Spleen (tissue), 11 donors: ENCODE data around the gene POLR1E. TPM values are rescaled to one million over a fixed set of nuclear protein-coding genes. Genes with fewer than 3 reads are reported as not detected.

Source experiments
- DNase-seq: peaks from one replicate; pipeline ENCODE4 v3.0.0-alpha.2; 2020
- H3K27ac ChIP-seq, 8 donors: fragments of 200-600 bp; sonication (generic) in 7 of 8; 1 replicate in 4 of 8; 2 replicates in 4 of 8; pipeline versions ENCODE4 v1.5.0 to v1.8.0; 2016 to 2021; ENCODE audit warnings: inconsistent platforms in 4 of 8, mild to moderate bottlenecking in 4 of 8, moderate library complexity in 1 of 8
- H3K27me3 ChIP-seq, 7 donors: fragments of 200-600 bp; sonication (generic) in 6 of 7; replicated peaks in 1 of 7; 1 replicate in 4 of 7; 2 replicates in 3 of 7; pipeline versions ENCODE4 v1.5.0 to v1.8.0; 2016 to 2021; ENCODE audit warnings: inconsistent platforms in 3 of 7, mild to moderate bottlenecking in 1 of 7
- H3K36me3 ChIP-seq, 6 donors: fragments of 200-600 bp; sonication (generic) in 5 of 6; 1 replicate in 4 of 6; 2 replicates in 2 of 6; pipeline versions ENCODE4 v1.5.0 to v1.8.0; 2016 to 2021; ENCODE audit warnings: inconsistent platforms in 2 of 6
- H3K4me1 ChIP-seq, 6 donors: fragments of 200-600 bp; sonication (generic) in 5 of 6; 1 replicate in 3 of 6; 2 replicates in 3 of 6; pipeline versions ENCODE4 v1.5.0 to v1.8.0; 2016 to 2021; ENCODE audit warnings: inconsistent platforms in 3 of 6
- H3K4me3 ChIP-seq, 8 donors: fragments of 200-600 bp; sonication (generic) in 7 of 8; 1 replicate in 4 of 8; 2 replicates in 4 of 8; pipeline versions ENCODE4 v1.5.0 to v1.8.0; 2016 to 2021; ENCODE audit warnings: inconsistent platforms in 4 of 8, mild to moderate bottlenecking in 4 of 8, moderate library complexity in 2 of 8
- H3K9me3 ChIP-seq, 8 donors: fragments of 200-600 bp; sonication (generic) in 7 of 8; 1 replicate in 4 of 8; 2 replicates in 4 of 8; pipeline versions ENCODE4 v1.5.0 to v1.8.0; 2016 to 2021; ENCODE audit warnings: inconsistent platforms in 4 of 8
- CTCF ChIP-seq, 11 experiments: fragments of 200-600 bp in 7 of 11; fragments of 450-650 bp in 4 of 11; sonication (generic) in 4 of 11; IDR thresholded peaks in 8 of 11; conservative IDR thresholded peaks in 3 of 11; 1 replicate in 7 of 11; 2 replicates in 4 of 11; pipeline versions ENCODE4 v1.4.0 to v1.8.0; 2016 to 2021; ENCODE audit warnings: antibody characterized with exemption in 11 of 11, inconsistent platforms in 4 of 11, mild to moderate bottlenecking in 1 of 11
- POLR2A ChIP-seq, 3 donors: fragments of 450-650 bp; IDR thresholded peaks; one replicate each; pipeline ENCODE4 v1.5.1; 2017; ENCODE audit warnings: antibody characterized with exemption in 3 of 3, mild to moderate bottlenecking in 1 of 3
- POLR2AphosphoS5 ChIP-seq, 3 donors: sonication (generic); formaldehyde crosslinking; IDR thresholded peaks; one replicate each; pipeline ENCODE4 v1.5.1; 2017; ENCODE audit warnings: antibody characterized with exemption in 3 of 3
- WGBS, 5 donors: extraction: QIAGEN DNeasy Blood & Tissue Kit in 3 of 5; methylation state at CpG; one replicate each; pipeline versions ENCODE4 v1.1.5 to v1.1.7; 2013 to 2018; 5-methylcytosine and 5-hydroxymethylcytosine counted together
- intact Hi-C: fragments of 100-400 bp; cut with DNase I; formaldehyde crosslinking; loops from one replicate; pipeline ENCODE4 v1.15.0; 2023; ENCODE audit warnings: low total_unique reads
- polyA plus RNA-seq, 3 donors: library from polyadenylated mRNA; stranded (reverse); fragments of 200-250 nt; gene quantifications; one replicate each; pipeline ENCODE4 v1.2.1, GENCODE V29; 2013
- total RNA-seq, 7 donors: library from RNA; depleted of rRNA in 3 of 7; stranded (reverse); fragments of >200 nt in 3 of 7; fragmentation: NEBNext Ultra II Directional in 4 of 7; extraction: Animal tissue kit (Norgen Biotek cat#: 25700) in 4 of 7; gene quantifications; one replicate each; pipeline versions ENCODE4 v1.1.0 to v1.2.1, GENCODE V29; 2016 to 2021
- donor health status: healthy with polysubstance abuse.
- donor health status: DM: no; HTN: no; CAD: no; lungs with moderate emphysema.
- donor health status: DM: no; HTN: no; CAD: no.
- donor health status: Bipolar disorder and iron deficiency.
- donor health status: healthy.
- donor health status: DM: no; HTN: no; CAD: no.
- donor health status: DM: yes; HTN: yes; CAD: no.

The POLR1E gene
- total and polyA plus RNA-seq, 10 donors = 14.4 to 21.0 (median 18.0) TPM

GRCh38 chr9:37464006-37464405 is 21.7 kb upstream of the POLR1E start:
- intact Hi-C loops = no loop called here
- DNase-seq = no peak
- no peaks in the 10 kb centered on the region for H3K9me3 ChIP-seq
- H3K36me3 ChIP-seq = no peaks in the 10 kb centered on the region
- H3K27me3 ChIP-seq = no peaks in the 10 kb centered on the region
- H3K4me3 ChIP-seq = peak overlapping the region; percentile 67 to 92 (median 79)
- peak overlapping the region; percentile 91 to 99 (median 96) for H3K27ac ChIP-seq
- peaks cover 20 to 65% (median 42%) of the 10 kb centered on the region in 6 donors for H3K4me1 ChIP-seq
- no peak for TF ChIP-seq POLR2AphosphoS5 (IDR thresholded peaks at IDR 0.05)
- no peak for TF ChIP-seq CTCF (IDR thresholded peaks at IDR 0.05 in 8 of 11, conservative IDR thresholded peaks at IDR 0.05 in 3 of 11)
- TF ChIP-seq POLR2A (IDR thresholded peaks at IDR 0.05) = no peak
- 43 to 65% (median 54%) methylated on average over 3 of the region's 3 CpGs for WGBS, 5 donors

GRCh38 chr9:37464426-37465248 is 21.1 kb upstream of the POLR1E start:
- WGBS, 5 donors = 0 to 2% (median 0%) methylated on average over 15 to 47 of the region's 47 CpGs
- peaks cover 20 to 60% (median 42%) of the 10 kb centered on the region in 6 donors for H3K4me1 ChIP-seq
- intact Hi-C loops = no loop called here
- H3K4me3 ChIP-seq = peak overlapping the region; percentile 67 to 92 (median 79)
- peak overlapping the region; percentile 91 to 99 (median 96) for H3K27ac ChIP-seq
- peak; percentile 96 for DNase-seq
- H3K36me3 ChIP-seq = no peaks in the 10 kb centered on the region
- no peaks in the 10 kb centered on the region for H3K27me3 ChIP-seq
- peak in 1 of 3 donors; percentile 8 for TF ChIP-seq POLR2A (IDR thresholded peaks at IDR 0.05)
- peak; percentile 39 to 91 (median 86) for TF ChIP-seq POLR2AphosphoS5 (IDR thresholded peaks at IDR 0.05)
- peak in 1 of 11 experiments; percentile 19 for TF ChIP-seq CTCF (IDR thresholded peaks at IDR 0.05 in 8 of 11, conservative IDR thresholded peaks at IDR 0.05 in 3 of 11)
- no peaks in the 10 kb centered on the region for H3K9me3 ChIP-seq

GRCh38 chr9:37465249-37466036 is 20.3 kb upstream of the POLR1E start, which contains the start of gene ZBTB5:
Gene ZBTB5, minus strand, starts transcription at chr9:37465450. Its CDS starts 22,899 bp downstream, at chr9:37442551.
- peak within 1 kb of the TSS; percentile 91 to 99 (median 96) for H3K27ac ChIP-seq
- DNase-seq = peak; percentile 99
- H3K36me3 ChIP-seq = no peaks in the 10 kb centered on the region
- H3K27me3 ChIP-seq = no peaks in the 10 kb centered on the region
- TF ChIP-seq POLR2A (IDR thresholded peaks at IDR 0.05) (no peak), POLR2AphosphoS5 (IDR thresholded peaks at IDR 0.05) (peak; percentile 87 to 92 (median 90)), CTCF (IDR thresholded peaks at IDR 0.05 in 8 of 11, conservative IDR thresholded peaks at IDR 0.05 in 3 of 11) (no peak)
- H3K4me3 ChIP-seq = peak within 1 kb of the TSS; percentile 67 to 92 (median 79)
- 0 to 1% (median 0%) methylated on average over 46 to 52 of the region's 52 CpGs for WGBS, 5 donors
- H3K4me1 ChIP-seq = peaks cover 20 to 55% (median 41%) of the 10 kb centered on the region in 6 donors
- intact Hi-C loops = no loop called here
- H3K9me3 ChIP-seq = no peaks in the 10 kb centered on the region
